Activated CD4-positive, alpha-beta T cell treated with anti-CD3 and anti-CD28 coated beads, Interleukin-10, Interleukin-2, amounts not matched to agents 100 ng/mL and 50 ng/mL, durations not matched to agents 16 hours and 8 hours (primary cell): ENCODE measurements around the gene GRM1.

Experiments used
- DNase-seq: peaks from one replicate; pipeline ENCODE4 v3.0.0-alpha.2; 2020

Gene GRM1

GRCh38 chr6:146100776-146101175 lies 71.9 kb downstream of the GRM1 start:
- no peak for DNase-seq

- no peak for DNase-seq
Measured at GRCh38 chr6:146103416-146104072, 74.7 kb downstream of the GRM1 start.

GRCh38 chr6:146106532-146106931 lies 77.7 kb downstream of the GRM1 start:
- DNase-seq = no peak

- no peak for DNase-seq
Measured at GRCh38 chr6:146110990-146111389, 82.1 kb downstream of the GRM1 start.

GRCh38 chr6:146111881-146112450 lies 83.1 kb downstream of the GRM1 start:
- DNase-seq = no peak

- DNase-seq = no peak
Measured at GRCh38 chr6:146113084-146113623, 84.3 kb downstream of the GRM1 start.

GRCh38 chr6:146123616-146124015 lies 94.8 kb downstream of the GRM1 start:
- no peak for DNase-seq

- no peak for DNase-seq
Measured at GRCh38 chr6:146127447-146128215, 98.8 kb downstream of the GRM1 start.

GRCh38 chr6:146133866-146134265 lies 105.0 kb downstream of the GRM1 start:
- no peak for DNase-seq

GRCh38 chr6:146135167-146135566 lies 106.3 kb downstream of the GRM1 start:
- DNase-seq = no peak

- DNase-seq = no peak
Measured at GRCh38 chr6:146146836-146147235, 118.0 kb downstream of the GRM1 start.

GRCh38 chr6:146149770-146150169 lies 120.9 kb downstream of the GRM1 start:
- DNase-seq = no peak

GRCh38 chr6:146153040-146153758 lies 124.3 kb downstream of the GRM1 start:
- DNase-seq = peak; percentile 43

- peak; percentile 30 for DNase-seq
Measured at GRCh38 chr6:146154197-146154596, 125.3 kb downstream of the GRM1 start.

- no peak for DNase-seq
Measured at GRCh38 chr6:146161664-146162063, 132.8 kb downstream of the GRM1 start.

- DNase-seq = no peak
Measured at GRCh38 chr6:146169872-146170271, 141.0 kb downstream of the GRM1 start.

GRCh38 chr6:146177785-146178184 lies 148.9 kb downstream of the GRM1 start:
- no peak for DNase-seq

GRCh38 chr6:146183831-146184230 lies 155.0 kb downstream of the GRM1 start:
- no peak for DNase-seq

- no peak for DNase-seq
Measured at GRCh38 chr6:146184701-146185100, 155.8 kb downstream of the GRM1 start.

- DNase-seq = no peak
Measured at GRCh38 chr6:146189131-146189530, 160.3 kb downstream of the GRM1 start.

GRCh38 chr6:146190581-146190980 lies 161.7 kb downstream of the GRM1 start:
- no peak for DNase-seq

- no peak for DNase-seq
Measured at GRCh38 chr6:146191166-146191565, 162.3 kb downstream of the GRM1 start.

GRCh38 chr6:146191612-146192011 lies 162.8 kb downstream of the GRM1 start:
- no peak for DNase-seq
